ENCODE data around the gene CLEC2D.
"Not testable (repeated sequence)": the region's sequence is repeated elsewhere in the genome, so short reads cannot be mapped to it uniquely, and the experiment has no call there.

Gene CLEC2D

DNA sequence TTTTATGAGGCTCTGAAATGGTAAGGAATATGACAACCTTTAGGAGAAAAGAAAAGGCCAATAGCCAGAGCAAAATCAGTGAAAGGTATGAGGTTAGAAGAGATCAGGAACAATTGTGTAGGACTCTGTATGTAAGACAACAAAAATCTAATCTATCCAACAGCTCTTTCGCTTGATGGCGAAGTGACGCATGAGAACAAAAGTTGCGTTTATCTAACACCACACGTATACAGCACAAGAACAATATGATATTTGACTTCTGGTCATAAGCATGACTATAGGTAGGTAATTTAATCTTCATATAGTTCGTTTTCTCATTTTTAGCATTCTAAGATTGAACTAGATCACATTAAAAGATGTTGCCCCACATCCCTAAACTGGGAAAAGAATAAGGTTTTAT lies 61.9 kb downstream of the CLEC2D start:
- DNase-seq = no peak

- no peak for DNase-seq
These were observed 62.3 kb downstream of the CLEC2D start for GRCh38 chr12:9731797-9732196.

- no peak for DNase-seq
These were observed 63.5 kb downstream of the CLEC2D start, which contains the start of gene CLECL1 for GRCh38 chr12:9732921-9733461. Gene CLECL1, minus strand, starts transcription at chr12:9733097.

DNA sequence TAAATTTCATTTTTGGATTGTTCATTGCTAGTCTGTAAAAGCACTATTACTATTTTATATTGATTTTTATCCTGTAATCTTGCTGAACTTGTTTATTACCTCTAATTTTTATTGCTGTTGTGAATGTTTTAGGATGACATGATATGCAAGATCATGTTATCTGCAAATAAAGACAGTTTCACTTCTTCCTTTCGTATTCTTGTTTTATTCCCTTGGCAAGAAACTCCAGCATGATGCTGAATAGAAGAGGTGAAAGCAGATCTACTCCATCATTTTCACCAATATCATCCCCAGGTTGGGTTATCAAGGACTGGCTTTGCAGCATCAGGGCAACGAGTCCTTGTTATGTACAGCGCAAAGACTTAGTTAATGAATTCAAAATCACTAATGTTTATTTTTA lies 66.1 kb downstream of the CLEC2D start:
- DNase-seq = no peak

- no peak for DNase-seq
These were observed 67.6 kb downstream of the CLEC2D start for GRCh38 chr12:9736936-9737705.

GRCh38 chr12:9738905-9739304 lies 69.4 kb downstream of the CLEC2D start:
- DNase-seq = not testable (repeated sequence)

DNA sequence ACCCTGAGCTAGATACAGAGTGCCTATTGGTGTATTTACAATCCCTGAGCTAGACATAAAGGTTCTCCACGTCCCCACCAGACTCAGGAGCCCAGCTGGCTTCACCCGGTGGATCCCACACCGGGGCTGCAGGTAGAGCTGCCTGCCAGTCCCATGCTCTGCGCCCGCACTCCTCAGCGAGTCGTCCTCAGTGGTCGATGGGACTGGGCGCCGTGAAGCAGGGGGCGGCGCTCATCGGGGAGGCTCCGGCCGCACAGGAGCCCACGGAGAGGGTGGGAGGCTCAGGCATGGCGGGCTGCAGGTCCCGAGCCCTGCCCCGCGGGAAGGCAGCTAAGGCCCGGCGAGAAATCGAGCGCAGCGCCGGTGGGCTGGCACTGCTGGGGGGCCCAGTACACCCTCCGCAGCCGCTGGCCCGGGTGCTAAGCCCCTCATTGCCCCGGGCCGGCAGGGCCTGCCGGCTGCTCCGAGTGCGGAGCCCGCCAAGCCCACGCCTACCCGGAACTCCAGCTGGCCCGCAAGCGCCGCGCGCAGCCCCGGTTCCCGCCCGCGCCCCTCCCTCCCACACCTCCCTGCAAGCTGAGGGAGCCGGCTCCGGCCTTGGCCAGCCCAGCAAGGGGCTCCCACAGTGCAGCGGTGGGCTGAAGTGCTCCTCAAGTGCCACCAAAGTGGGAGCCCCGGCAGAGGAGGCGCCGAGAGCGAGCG lies 70.0 kb downstream of the CLEC2D start:
- not testable (repeated sequence) for DNase-seq

DNA sequence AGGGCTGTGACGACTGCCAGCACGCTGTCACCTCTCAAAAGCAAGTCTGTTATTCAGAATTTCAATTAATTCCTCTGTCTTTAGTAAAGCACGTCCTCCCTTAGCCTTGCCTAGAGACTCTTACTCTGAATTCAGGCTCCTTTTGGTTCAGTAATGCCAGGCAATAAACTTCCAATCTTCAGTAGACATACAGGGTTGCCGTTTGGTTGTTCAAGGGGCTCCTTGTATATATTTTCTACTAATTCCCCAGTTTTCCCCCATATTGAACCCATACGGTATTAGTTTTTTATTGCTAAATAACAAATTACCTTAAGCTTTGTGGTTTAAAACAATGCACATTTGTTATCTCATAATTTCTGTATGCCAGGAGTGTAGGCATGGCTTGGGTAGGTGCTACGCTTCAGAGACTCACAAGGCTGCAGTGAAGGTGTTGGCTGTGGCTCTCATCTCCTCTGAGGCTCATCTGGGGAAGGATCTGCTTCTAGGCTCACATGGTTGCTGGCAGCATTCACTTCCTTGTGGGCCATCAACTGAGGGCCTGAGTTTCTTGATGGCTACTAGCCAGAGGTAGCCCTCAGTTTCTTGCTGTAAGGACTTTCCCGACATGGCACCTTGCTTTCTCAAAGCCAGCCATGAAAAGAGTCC lies 70.7 kb downstream of the CLEC2D start:
- DNase-seq = no peak

- DNase-seq = peak; percentile 78
These were observed 72.2 kb downstream of the CLEC2D start for GRCh38 chr12:9741726-9742125.

DNA sequence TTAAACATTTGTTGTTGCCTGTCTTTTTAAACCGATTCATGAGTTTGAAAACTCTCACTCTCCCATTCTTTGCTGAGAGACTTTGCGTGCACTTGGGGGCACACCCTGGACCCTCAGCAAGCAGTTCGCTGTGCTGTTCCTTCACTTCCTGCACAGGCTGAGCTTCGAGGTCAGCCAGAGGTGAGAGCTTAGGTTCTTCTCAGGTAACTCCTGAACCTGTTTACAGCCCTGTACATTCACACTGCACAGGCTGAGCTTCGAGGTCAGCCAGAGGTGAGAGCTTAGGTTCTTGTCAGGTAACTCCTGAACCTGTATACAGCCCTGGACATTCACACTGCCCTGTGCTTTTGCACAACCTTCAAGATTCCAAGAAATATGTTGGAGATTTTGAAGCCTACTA lies 73.1 kb downstream of the CLEC2D start:
- peak; percentile 34 for DNase-seq

DNA sequence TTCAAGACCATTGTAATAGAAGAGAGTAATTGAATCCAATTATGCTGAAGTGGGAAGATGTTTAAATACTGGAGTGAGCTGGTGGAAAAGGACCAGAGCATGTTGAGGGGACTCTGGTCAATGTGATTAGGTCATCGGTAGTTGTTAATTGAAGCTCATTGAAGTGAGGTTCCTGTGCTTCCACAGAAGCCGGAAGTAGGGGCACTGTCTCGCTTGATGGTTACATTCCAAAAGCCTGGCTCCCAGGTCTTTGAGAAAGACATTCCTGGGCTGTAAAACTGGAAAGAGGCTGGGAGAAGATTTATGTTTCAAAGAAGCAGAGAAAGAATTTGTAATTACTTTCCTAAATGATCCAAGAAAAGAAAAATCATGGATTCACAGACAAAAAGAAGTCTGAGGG lies 75.7 kb downstream of the CLEC2D start:
- DNase-seq = no peak

All from activated naive CD4-positive, alpha-beta T cell treated with Interleukin-2 at 50 U/mL for 16 hours (primary cell).